HFF-Myc (cell line): ENCODE data around the gene GRB10.

Source experiments
- DNase-seq: peaks from one replicate; pipeline ENCODE4 v3.0.0-alpha.2; 2011; ENCODE audit warnings: low read depth; ENCODE audit errors: extremely low read depth
- H3K4me3 ChIP-seq: replicated peaks from 2 replicates; pipeline ENCODE4 v1.5.1; 2011; ENCODE audit warnings: low read depth, mild to moderate bottlenecking, control low read depth, low read length
- CTCF ChIP-seq: IDR thresholded peaks from 2 replicates; pipeline ENCODE4 v1.5.1; 2012; ENCODE audit warnings: mild to moderate bottlenecking, low read depth, low read length, control low read depth; ENCODE audit errors: missing control alignments

The GRB10 gene

GRCh38 chr7:50655020-50655419 is 127.7 kb downstream of the GRB10 start:
- H3K4me3 ChIP-seq = no peak overlapping the region
- no peak for TF ChIP-seq CTCF
- no peak for DNase-seq

GRCh38 chr7:50653981-50654425 is 128.7 kb downstream of the GRB10 start:
- no peak overlapping the region for H3K4me3 ChIP-seq
- no peak for DNase-seq
- no peak for TF ChIP-seq CTCF

- DNase-seq = no peak
- TF ChIP-seq CTCF = no peak
- H3K4me3 ChIP-seq = no peak overlapping the region
Observed at GRCh38 chr7:50653126-50653864, 129.4 kb downstream of the GRB10 start.

- DNase-seq = no peak
- H3K4me3 ChIP-seq = no peak overlapping the region
- TF ChIP-seq CTCF = no peak
Observed at GRCh38 chr7:50652400-50653125, 130.1 kb downstream of the GRB10 start.

GRCh38 chr7:50651271-50651989 is 131.3 kb downstream of the GRB10 start:
- DNase-seq = no peak
- H3K4me3 ChIP-seq = no peak overlapping the region
- TF ChIP-seq CTCF = no peak

GRCh38 chr7:50650057-50650664 is 132.5 kb downstream of the GRB10 start:
- no peak for TF ChIP-seq CTCF
- H3K4me3 ChIP-seq = no peak overlapping the region
- DNase-seq = no peak
